Endodermal cell (in vitro differentiated cells): ENCODE results near the gene B2M. TPM values are rescaled to one million over a fixed set of nuclear protein-coding genes. Genes with fewer than 3 reads are reported as not detected.

Experiments used
- DNase-seq: peaks from one replicate; pipeline ENCODE4 v3.0.0-alpha.2; 2017
- H3K27ac ChIP-seq: 2 replicates; pipeline ENCODE4 v1.5.1; 2013; ENCODE audit warnings: mild to moderate bottlenecking, low read depth, low read length, moderate library complexity
- H3K27me3 ChIP-seq: 2 replicates; pipeline ENCODE4 v1.6.1; 2013; ENCODE audit warnings: mild to moderate bottlenecking, low read length, moderate library complexity; ENCODE audit not compliant: insufficient read depth, control insufficient read depth, poor library complexity, severe bottlenecking
- H3K36me3 ChIP-seq: 2 replicates; pipeline ENCODE4 v1.7.0; 2013; ENCODE audit warnings: mild to moderate bottlenecking, low read length, moderate library complexity; ENCODE audit not compliant: control insufficient read depth, insufficient read depth
- H3K4me1 ChIP-seq: one replicate; pipeline ENCODE4 v1.7.0; 2013; ENCODE audit warnings: low read length; ENCODE audit not compliant: control insufficient read depth, insufficient read depth
- H3K4me3 ChIP-seq: 2 replicates; pipeline ENCODE4 v1.5.1; 2013; ENCODE audit warnings: mild to moderate bottlenecking, low read length, moderate library complexity
- H3K9ac ChIP-seq: 2 replicates; pipeline ENCODE4 v1.6.1; 2013; ENCODE audit warnings: mild to moderate bottlenecking, low read length, moderate library complexity; ENCODE audit not compliant: poor library complexity, severe bottlenecking; ENCODE audit errors: extremely low read depth
- H3K9me3 ChIP-seq: 2 replicates; pipeline ENCODE4 v1.6.1; 2013; ENCODE audit warnings: mild to moderate bottlenecking, low read length, moderate library complexity; ENCODE audit not compliant: control insufficient read depth
- H3K27ac Mint-ChIP-seq: 2 replicates; pipeline ENCODE4 v1.8.0; 2020; ENCODE audit warnings: mixed read lengths
- H3K27me3 Mint-ChIP-seq: 2 replicates; pipeline ENCODE4 v1.8.0; 2021; ENCODE audit warnings: mild to moderate bottlenecking, mixed read lengths; ENCODE audit not compliant: insufficient read depth
- H3K36me3 Mint-ChIP-seq: 2 replicates; pipeline ENCODE4 v1.8.0; 2020; ENCODE audit warnings: low read depth, mixed read lengths
- H3K4me1 Mint-ChIP-seq: 2 replicates; pipeline ENCODE4 v1.8.0; 2020; ENCODE audit warnings: mixed read lengths
- H3K4me3 Mint-ChIP-seq: 2 replicates; pipeline ENCODE4 v1.8.0; 2020; ENCODE audit warnings: mild to moderate bottlenecking, moderate library complexity, mixed read lengths
- H3K9me3 Mint-ChIP-seq: 2 replicates; pipeline ENCODE4 v1.8.0; 2020; ENCODE audit warnings: mild to moderate bottlenecking, mixed read lengths
- WGBS, 2 experiments: methylation state at CpG; one replicate each; pipeline versions ENCODE4 v1.1.5 to v1.1.7; 2013; ENCODE audit warnings: missing lambda C conversion rate in 2 of 2, mixed read lengths in 1 of 2; ENCODE audit not compliant: insufficient coverage in 1 of 2, insufficient read length in 1 of 2; 5-methylcytosine and 5-hydroxymethylcytosine counted together
- total RNA-seq, 2 donors: library from RNA; stranded (reverse); fragmentation: NEBNext Ultra II Directional in 1 of 2; extraction: Animal tissue kit (Norgen Biotek cat#: 25700) in 1 of 2; gene quantifications; 2 replicates in 1 of 2; 3 replicates in 1 of 2; pipeline ENCODE4 v1.2.1, GENCODE V29; 2021
- TF ChIP-seq, protein P1 (sequence below): fragments of 200-600 bp; sonication (generic); conservative IDR thresholded peaks from 2 replicates; pipeline ENCODE4 v1.5.0; 2021; ENCODE audit warnings: antibody characterized with exemption, mild to moderate bottlenecking

The B2M gene
- total RNA-seq, 2 donors from 2014 or later = 66.5 to 74.3 TPM

GRCh38 chr15:44670087-44670950 is 41.0 kb upstream of the B2M start:
- peaks cover 4% of the 10 kb centered on the region for H3K4me1 Mint-ChIP-seq
- peaks cover 9% of the 10 kb centered on the region for H3K27me3 Mint-ChIP-seq
- no peak for DNase-seq
- Histone ChIP-seq H3K27ac (no peak overlapping the region), H3K36me3 (no peaks in the 10 kb centered on the region), H3K27me3 (no peaks in the 10 kb centered on the region), H3K4me3 (no peak overlapping the region), H3K9ac (no peak overlapping the region), H3K9me3 (no peaks in the 10 kb centered on the region), H3K4me1 (no peaks in the 10 kb centered on the region)
- TF ChIP-seq, protein P1, sequence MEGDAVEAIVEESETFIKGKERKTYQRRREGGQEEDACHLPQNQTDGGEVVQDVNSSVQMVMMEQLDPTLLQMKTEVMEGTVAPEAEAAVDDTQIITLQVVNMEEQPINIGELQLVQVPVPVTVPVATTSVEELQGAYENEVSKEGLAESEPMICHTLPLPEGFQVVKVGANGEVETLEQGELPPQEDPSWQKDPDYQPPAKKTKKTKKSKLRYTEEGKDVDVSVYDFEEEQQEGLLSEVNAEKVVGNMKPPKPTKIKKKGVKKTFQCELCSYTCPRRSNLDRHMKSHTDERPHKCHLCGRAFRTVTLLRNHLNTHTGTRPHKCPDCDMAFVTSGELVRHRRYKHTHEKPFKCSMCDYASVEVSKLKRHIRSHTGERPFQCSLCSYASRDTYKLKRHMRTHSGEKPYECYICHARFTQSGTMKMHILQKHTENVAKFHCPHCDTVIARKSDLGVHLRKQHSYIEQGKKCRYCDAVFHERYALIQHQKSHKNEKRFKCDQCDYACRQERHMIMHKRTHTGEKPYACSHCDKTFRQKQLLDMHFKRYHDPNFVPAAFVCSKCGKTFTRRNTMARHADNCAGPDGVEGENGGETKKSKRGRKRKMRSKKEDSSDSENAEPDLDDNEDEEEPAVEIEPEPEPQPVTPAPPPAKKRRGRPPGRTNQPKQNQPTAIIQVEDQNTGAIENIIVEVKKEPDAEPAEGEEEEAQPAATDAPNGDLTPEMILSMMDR = no peak
- no peaks in the 10 kb centered on the region for H3K36me3 Mint-ChIP-seq
- 82 to 87% methylated on average over 3 to 6 of the region's 6 CpGs for WGBS, 2 experiments
- H3K27ac Mint-ChIP-seq = no peak overlapping the region
- H3K9me3 Mint-ChIP-seq = no peaks in the 10 kb centered on the region
- H3K4me3 Mint-ChIP-seq = no peak overlapping the region

- WGBS, 2 experiments = 93 to 94% methylated on average over 2 of the region's 2 CpGs
- no peak overlapping the region for H3K9ac ChIP-seq
- Mint-ChIP-seq H3K27me3 (peaks cover 2% of the 10 kb centered on the region), H3K4me3 (no peak overlapping the region), H3K27ac (no peak overlapping the region), H3K36me3 (no peaks in the 10 kb centered on the region), H3K9me3 (no peaks in the 10 kb centered on the region), H3K4me1 (no peaks in the 10 kb centered on the region)
- DNase-seq = no peak
- TF ChIP-seq, protein P1 = no peak
- H3K4me1 ChIP-seq = no peaks in the 10 kb centered on the region
- no peak overlapping the region for H3K4me3 ChIP-seq
- no peaks in the 10 kb centered on the region for H3K27me3 ChIP-seq
- no peak overlapping the region for H3K27ac ChIP-seq
- no peaks in the 10 kb centered on the region for H3K9me3 ChIP-seq
- H3K36me3 ChIP-seq = no peaks in the 10 kb centered on the region
Measured at GRCh38 chr15:44673639-44674038, 37.7 kb upstream of the B2M start.

DNA sequence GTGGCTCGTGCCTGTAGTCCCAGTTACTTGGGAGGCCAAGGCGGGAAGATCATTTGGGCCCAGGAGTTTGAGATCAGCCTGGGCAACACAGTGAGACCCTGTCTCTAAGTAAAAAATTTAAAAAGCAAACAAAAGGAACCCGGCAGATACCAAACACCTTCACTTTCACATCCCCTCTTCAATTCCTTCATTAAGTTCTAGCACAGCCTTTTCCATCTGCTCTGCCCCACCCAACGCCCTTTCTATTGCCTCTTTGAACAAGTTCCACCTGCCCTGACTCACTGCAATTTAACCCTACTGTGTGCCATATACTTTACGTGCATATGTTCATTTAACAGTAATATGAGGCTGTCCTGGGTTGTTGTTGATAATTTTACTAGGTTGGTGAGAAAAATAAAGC is 35.4 kb upstream of the B2M start:
- H3K27me3 ChIP-seq = no peaks in the 10 kb centered on the region
- WGBS, 2 experiments = 80 to 87% methylated on average over 4 to 5 of the region's 5 CpGs
- no peak for DNase-seq
- H3K9me3 ChIP-seq = no peaks in the 10 kb centered on the region
- Mint-ChIP-seq H3K27ac (no peak overlapping the region), H3K36me3 (no peaks in the 10 kb centered on the region), H3K4me3 (no peak overlapping the region), H3K9me3 (no peaks in the 10 kb centered on the region), H3K4me1 (no peaks in the 10 kb centered on the region), H3K27me3 (peaks cover 4% of the 10 kb centered on the region)
- no peak overlapping the region for H3K9ac ChIP-seq
- no peaks in the 10 kb centered on the region for H3K4me1 ChIP-seq
- H3K36me3 ChIP-seq = no peaks in the 10 kb centered on the region
- TF ChIP-seq, protein P1 = no peak
- H3K4me3 ChIP-seq = no peak overlapping the region
- no peak overlapping the region for H3K27ac ChIP-seq
